Fibroblast of villous mesenchyme (primary cell): ENCODE data around the gene MROH7. TPM values are rescaled to one million over a fixed set of nuclear protein-coding genes. Genes with fewer than 3 reads are reported as not detected.

ENCODE experiments used
- DNase-seq: peaks from one replicate; pipeline ENCODE4 v3.0.0-alpha.2; 2010; ENCODE audit warnings: low read depth
- H3K4me3 ChIP-seq: 2 replicates; pipeline ENCODE4 v1.5.1; 2011; ENCODE audit warnings: low read depth, mild to moderate bottlenecking, low read length
- total RNA-seq: library from RNA; depleted of rRNA; stranded (reverse); fragments of >200 nt; gene quantifications from 2 replicates; pipeline ENCODE4 v1.2.3, GENCODE V29; 2012
- TF ChIP-seq, protein P1 (sequence below): IDR thresholded peaks from 2 replicates; pipeline ENCODE4 v1.5.1; 2012; ENCODE audit warnings: low read depth, mild to moderate bottlenecking, low read length; ENCODE audit not compliant: insufficient read depth

Gene MROH7
- total RNA-seq, 1 donor, result under 0.01 TPM

DNA sequence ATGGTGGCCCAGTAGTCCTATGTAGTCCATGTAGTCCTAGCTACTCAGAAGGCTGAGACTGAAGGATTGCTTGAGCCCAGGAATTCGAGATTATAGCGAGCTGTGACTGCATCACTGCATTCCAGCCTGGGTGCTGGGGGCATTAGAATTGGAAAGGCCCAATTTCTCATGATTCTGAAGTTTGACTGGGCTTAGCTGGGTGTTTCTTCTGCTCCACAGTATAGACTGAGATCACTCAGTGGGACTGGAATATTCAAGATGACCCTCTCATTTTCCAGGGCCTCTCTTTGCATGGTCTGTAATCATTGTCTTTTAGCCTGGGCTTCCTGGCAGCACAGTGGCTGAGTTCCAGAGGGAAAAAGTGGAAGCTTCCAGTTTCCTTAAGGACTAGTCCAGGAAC is 26.2 kb downstream of the MROH7 start:
- no peak for DNase-seq
- H3K4me3 ChIP-seq, result no peak overlapping the region
- TF ChIP-seq, protein P1, sequence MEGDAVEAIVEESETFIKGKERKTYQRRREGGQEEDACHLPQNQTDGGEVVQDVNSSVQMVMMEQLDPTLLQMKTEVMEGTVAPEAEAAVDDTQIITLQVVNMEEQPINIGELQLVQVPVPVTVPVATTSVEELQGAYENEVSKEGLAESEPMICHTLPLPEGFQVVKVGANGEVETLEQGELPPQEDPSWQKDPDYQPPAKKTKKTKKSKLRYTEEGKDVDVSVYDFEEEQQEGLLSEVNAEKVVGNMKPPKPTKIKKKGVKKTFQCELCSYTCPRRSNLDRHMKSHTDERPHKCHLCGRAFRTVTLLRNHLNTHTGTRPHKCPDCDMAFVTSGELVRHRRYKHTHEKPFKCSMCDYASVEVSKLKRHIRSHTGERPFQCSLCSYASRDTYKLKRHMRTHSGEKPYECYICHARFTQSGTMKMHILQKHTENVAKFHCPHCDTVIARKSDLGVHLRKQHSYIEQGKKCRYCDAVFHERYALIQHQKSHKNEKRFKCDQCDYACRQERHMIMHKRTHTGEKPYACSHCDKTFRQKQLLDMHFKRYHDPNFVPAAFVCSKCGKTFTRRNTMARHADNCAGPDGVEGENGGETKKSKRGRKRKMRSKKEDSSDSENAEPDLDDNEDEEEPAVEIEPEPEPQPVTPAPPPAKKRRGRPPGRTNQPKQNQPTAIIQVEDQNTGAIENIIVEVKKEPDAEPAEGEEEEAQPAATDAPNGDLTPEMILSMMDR, result no peak

DNA sequence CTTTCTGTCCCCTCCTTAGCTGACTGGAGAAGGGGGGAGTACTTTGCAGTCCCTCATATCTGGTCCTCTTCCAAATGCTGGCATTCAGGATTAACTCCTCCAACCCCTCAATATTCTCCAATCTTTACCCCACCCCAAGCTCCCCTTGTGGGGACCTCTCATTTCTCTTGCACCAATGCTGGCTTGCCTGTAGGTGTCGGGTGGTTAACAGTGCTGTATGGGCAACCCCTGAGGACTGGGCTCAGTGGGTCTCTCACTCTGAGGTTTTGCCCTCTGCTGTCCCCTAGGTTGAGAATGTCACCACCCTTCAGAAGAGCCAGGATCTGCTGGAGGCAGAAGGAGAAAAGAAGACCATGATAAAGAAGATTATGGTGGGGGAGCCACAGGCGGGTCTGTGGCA is 27.0 kb downstream of the MROH7 start:
- TF ChIP-seq, protein P1, result no peak
- H3K4me3 ChIP-seq, result no peak overlapping the region
- no peak for DNase-seq

DNA sequence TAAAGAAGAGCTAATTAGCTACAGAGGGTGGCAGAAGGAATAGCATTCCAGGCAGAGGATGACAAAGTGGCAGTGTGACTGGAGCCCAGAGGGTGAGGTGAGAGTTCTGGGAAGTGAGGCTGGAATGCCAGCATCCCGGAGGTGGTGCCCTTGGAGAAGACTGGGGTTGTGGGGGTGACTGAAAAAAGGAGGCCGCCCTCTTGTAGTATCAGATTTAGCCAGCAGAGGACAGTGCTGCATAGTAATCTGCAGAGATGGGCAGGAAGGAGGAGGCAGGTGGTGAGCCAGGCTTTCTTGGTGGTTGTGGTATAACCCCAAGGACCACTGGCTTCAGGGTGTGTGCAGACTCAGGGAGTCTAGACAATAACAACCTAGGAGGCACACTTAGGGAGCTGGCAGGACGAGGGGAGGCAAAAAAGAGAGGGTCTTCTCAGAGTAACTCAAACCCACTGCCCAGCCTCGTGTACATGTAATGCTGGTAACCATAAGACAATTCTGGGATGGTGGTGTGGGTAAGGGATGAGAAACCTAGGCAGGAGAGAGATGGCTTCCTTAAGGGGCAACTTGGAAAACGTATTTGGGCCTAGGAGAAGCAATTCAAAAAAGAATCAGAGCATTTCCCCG is 30.5 kb downstream of the MROH7 start:
- TF ChIP-seq, protein P1, result peak; percentile 80
- no peak overlapping the region for H3K4me3 ChIP-seq
- DNase-seq, result peak; percentile 55

DNA sequence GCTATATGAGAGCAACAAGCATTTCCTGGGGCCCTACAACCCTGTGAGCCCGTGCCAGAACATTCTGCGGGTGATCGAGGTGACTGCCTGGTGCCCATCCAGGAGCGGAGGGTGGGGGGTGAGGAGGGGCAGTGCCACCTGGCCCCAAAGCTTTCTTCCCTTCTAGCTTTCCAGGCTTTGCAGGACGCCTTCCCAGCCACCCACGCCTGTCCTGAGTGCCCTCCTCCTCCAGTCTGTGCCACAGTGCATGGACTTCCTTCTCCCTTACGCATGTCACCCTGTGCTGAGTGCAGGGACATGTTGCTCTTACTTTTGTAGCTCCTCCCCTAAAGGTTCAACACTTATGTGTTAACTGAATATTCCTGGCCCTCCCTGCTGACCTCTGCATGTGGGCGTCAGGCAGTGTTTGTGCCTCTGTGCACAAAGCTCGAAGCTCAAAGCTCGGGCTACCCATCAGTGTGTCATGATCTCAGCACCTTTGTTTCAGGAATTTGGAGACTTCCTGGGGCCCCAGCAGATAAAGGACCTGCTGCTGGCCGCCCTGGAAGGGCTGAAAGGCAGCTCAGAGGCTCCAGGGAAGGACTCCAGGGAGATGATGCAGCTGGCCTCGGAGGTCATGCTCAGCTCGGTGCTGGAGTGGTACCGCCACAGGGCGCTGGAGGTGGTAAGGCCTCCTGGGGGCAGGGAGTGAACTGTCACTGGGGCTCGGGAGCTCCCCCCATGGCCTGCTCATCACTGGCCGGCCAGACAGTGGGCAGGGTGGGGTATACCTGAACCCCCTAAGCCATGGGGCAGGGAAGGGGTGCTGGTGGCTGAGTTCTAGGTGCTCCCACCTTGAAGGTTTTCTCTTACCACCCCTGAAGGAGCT is 37.4 kb downstream of the MROH7 start:
- TF ChIP-seq, protein P1, result no peak
- no peak overlapping the region for H3K4me3 ChIP-seq
- no peak for DNase-seq

DNA sequence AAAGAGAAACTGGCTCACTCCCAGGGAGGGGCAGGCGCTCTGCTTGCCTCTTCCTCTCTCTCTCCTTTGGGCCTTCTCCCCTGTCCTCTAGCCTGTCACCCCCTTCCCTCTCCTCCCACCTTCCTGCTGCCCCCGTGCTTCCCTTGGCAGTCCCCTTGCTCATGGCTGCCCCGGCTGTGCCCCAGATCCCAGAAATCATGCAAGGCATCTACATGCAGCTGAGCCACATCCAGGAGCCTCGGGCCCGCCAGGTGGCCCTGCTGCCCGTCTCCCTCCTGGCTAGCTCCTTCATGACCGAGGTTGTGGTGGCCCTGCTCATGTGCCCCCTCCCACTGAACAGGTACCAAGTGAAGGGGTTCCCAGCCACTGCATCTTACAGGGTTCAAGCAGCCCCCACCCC is 38.1 kb downstream of the MROH7 start:
- no peak overlapping the region for H3K4me3 ChIP-seq
- DNase-seq, result no peak
- TF ChIP-seq, protein P1, result no peak

DNA sequence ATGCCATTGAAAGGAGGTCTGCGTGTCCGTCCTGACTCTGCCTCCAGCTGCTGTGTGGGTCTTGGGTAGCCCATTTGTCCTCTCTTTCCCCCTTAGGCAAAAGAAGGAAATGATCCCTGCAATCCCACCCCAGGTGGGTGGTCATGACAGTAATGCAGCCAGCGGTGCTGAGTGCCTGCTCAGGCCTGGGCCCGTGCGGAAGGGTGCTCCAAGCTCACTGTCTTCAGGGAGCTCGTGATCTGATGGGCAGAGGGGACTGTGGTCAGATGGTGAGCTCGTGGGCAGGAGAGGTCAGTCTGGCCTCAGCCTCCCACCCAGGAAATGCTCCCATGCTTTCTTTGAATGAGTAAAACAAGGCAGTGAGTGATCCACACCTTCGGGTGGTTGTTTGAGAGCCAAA is 38.8 kb downstream of the MROH7 start:
- no peak overlapping the region for H3K4me3 ChIP-seq
- TF ChIP-seq, protein P1, result no peak
- DNase-seq, result no peak

DNA sequence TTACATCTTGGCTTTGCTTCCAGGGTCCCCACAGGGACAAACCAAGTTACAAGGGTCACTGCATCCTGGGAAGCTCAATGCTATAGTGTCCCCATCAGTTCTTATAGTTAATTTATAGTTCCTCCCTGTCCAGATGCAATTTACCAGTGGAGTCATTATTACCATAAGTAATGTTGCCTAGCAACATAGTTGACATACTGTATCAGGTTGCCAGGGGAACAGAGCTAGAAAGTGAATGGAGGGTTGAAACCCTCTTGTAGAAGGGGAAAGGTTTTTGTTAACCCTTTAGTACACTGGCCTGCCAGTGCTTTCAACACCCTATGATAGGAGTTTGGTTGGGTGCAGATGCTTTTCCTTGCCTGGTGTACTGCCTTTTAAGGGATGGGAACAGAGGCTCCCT is 39.8 kb downstream of the MROH7 start:
- DNase-seq, result no peak
- TF ChIP-seq, protein P1, result no peak
- H3K4me3 ChIP-seq, result no peak overlapping the region
